ENCODE results near the gene EIF4E1B. TPM values are rescaled to one million over a fixed set of nuclear protein-coding genes. Genes with fewer than 3 reads are reported as not detected.

The EIF4E1B gene
- total RNA-seq, 1 donor from 2014 or later: not detected

GRCh38 chr5:176658817-176659511, 28.5 kb downstream of the EIF4E1B start:
- Mint-ChIP-seq H3K4me3 (ENCODE audit: unreplicated experiment) (no peak overlapping the region), H3K36me3 (ENCODE audit: unreplicated experiment) (no peaks in the 10 kb centered on the region), H3K27me3 (ENCODE audit: unreplicated experiment) (peaks cover 7% of the 10 kb centered on the region), H3K9me3 (ENCODE audit: unreplicated experiment) (no peaks in the 10 kb centered on the region), H3K4me1 (ENCODE audit: low read depth, unreplicated experiment) (peaks cover 7% of the 10 kb centered on the region), H3K27ac (ENCODE audit: unreplicated experiment) (no peak overlapping the region)
- DNase-seq: no peak
- no peak for TF ChIP-seq CTCF (IDR thresholded peaks at IDR 0.05; ENCODE audit: partially characterized antibody, unreplicated experiment)

GRCh38 chr5:176659512-176659839, 29.0 kb downstream of the EIF4E1B start:
- TF ChIP-seq CTCF (IDR thresholded peaks at IDR 0.05; ENCODE audit: partially characterized antibody, unreplicated experiment): no peak
- no peak for DNase-seq
- Mint-ChIP-seq H3K9me3 (ENCODE audit: unreplicated experiment) (no peaks in the 10 kb centered on the region), H3K4me1 (ENCODE audit: low read depth, unreplicated experiment) (peaks cover 8% of the 10 kb centered on the region), H3K36me3 (ENCODE audit: unreplicated experiment) (no peaks in the 10 kb centered on the region), H3K4me3 (ENCODE audit: unreplicated experiment) (no peak overlapping the region), H3K27ac (ENCODE audit: unreplicated experiment) (no peak overlapping the region), H3K27me3 (ENCODE audit: unreplicated experiment) (peaks cover 7% of the 10 kb centered on the region)

DNA sequence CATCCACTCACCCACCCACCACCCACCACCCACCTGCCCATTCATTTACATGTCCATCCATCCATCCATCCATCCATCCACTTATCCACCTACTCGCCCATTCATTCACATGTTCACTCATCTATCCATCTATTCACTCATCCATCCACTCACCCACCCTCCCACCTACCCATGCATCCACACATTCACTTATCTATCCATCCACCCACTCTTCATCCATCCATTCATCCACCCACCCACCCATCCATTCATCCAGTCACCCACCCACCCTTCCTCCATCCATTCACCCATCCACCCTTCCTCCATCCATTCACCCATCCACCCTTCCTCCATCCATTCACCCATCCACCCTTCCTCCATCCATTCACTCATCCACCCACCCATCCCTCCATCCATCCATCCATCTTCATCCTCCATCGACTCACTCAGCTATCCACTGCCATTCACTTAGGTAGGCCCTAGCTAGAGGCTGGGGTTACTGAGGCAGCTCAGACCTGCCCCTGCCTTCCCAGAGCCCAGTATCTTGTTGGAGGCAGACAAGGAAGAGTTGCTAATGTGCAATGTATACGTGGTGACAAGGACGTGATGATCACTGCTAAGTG, 29.5 kb downstream of the EIF4E1B start:
- Mint-ChIP-seq H3K4me3 (ENCODE audit: unreplicated experiment) (no peak overlapping the region), H3K36me3 (ENCODE audit: unreplicated experiment) (no peaks in the 10 kb centered on the region), H3K4me1 (ENCODE audit: low read depth, unreplicated experiment) (peaks cover 10% of the 10 kb centered on the region), H3K27ac (ENCODE audit: unreplicated experiment) (no peak overlapping the region), H3K27me3 (ENCODE audit: unreplicated experiment) (peaks cover 6% of the 10 kb centered on the region), H3K9me3 (ENCODE audit: unreplicated experiment) (no peaks in the 10 kb centered on the region)
- no peak for TF ChIP-seq CTCF (IDR thresholded peaks at IDR 0.05; ENCODE audit: partially characterized antibody, unreplicated experiment)
- DNase-seq: no peak

GRCh38 chr5:176660530-176660859, 30.0 kb downstream of the EIF4E1B start:
- no peaks in the 10 kb centered on the region for H3K36me3 Mint-ChIP-seq (ENCODE audit: unreplicated experiment)
- H3K4me1 Mint-ChIP-seq (ENCODE audit: low read depth, unreplicated experiment): peaks cover 11% of the 10 kb centered on the region
- H3K27me3 Mint-ChIP-seq (ENCODE audit: unreplicated experiment): peaks cover 5% of the 10 kb centered on the region
- no peaks in the 10 kb centered on the region for H3K9me3 Mint-ChIP-seq (ENCODE audit: unreplicated experiment)
- no peak overlapping the region for H3K4me3 Mint-ChIP-seq (ENCODE audit: unreplicated experiment)
- no peak for TF ChIP-seq CTCF (IDR thresholded peaks at IDR 0.05; ENCODE audit: partially characterized antibody, unreplicated experiment)
- DNase-seq: no peak
- H3K27ac Mint-ChIP-seq (ENCODE audit: unreplicated experiment): no peak overlapping the region

DNA sequence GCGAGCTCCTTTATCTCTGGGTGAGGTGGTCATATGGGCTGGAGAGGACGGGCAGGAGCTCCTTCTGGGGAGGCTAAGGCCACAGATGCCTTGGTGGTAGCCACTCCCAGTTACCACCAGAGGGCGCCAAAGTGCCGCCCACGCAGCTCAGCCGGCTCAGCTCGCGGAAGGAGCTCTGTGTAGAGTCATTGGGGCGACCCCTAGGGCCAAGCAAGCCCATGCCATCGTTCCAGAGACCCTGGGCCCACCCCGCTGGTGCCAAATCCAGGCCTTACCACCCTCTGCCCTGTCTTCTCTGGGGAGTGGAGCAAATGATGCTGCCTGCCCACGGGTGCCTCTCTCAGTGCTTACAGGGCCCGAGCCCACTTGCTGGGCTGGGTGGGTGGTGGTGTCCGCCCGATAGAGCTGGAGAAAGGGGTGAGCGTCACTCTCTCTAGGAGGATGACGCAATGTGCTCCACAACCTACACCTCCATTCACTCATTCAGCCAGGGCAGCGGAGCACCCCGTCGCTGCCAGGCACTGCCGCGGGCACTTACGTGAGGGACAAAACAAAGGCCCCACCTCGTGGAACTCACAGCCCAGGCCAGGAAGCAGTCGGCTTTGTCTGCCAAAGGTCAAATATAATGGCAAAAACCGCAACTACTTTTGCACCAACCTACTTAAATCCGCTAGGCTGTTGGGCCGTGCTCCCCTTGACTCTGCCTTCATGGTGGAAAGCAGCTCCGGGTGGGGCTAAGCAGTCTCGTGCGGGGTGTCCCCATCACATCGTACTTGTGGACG, 30.6 kb downstream of the EIF4E1B start:
- peak; percentile 99 for TF ChIP-seq CTCF (IDR thresholded peaks at IDR 0.05; ENCODE audit: partially characterized antibody, unreplicated experiment)
- H3K27me3 Mint-ChIP-seq (ENCODE audit: unreplicated experiment): peaks cover 5% of the 10 kb centered on the region
- H3K36me3 Mint-ChIP-seq (ENCODE audit: unreplicated experiment): no peaks in the 10 kb centered on the region
- no peak overlapping the region for H3K4me3 Mint-ChIP-seq (ENCODE audit: unreplicated experiment)
- peak; percentile 87 for DNase-seq
- peaks cover 11% of the 10 kb centered on the region for H3K4me1 Mint-ChIP-seq (ENCODE audit: low read depth, unreplicated experiment)
- no peaks in the 10 kb centered on the region for H3K9me3 Mint-ChIP-seq (ENCODE audit: unreplicated experiment)
- no peak overlapping the region for H3K27ac Mint-ChIP-seq (ENCODE audit: unreplicated experiment)

Measured in glutamatergic neuron (in vitro differentiated cells).